ENCODE measurements around the gene SHISA4. TPM values are rescaled to one million over a fixed set of nuclear protein-coding genes. Genes with fewer than 3 reads are reported as not detected.
"Not testable (repeated sequence)": the region's sequence is repeated elsewhere in the genome, so short reads cannot be mapped to it uniquely, and the experiment has no call there.

SHISA4 gene
- total and polyA plus RNA-seq, 4 donors, result 7.2 to 15.9 (median 11.8) TPM

DNA sequence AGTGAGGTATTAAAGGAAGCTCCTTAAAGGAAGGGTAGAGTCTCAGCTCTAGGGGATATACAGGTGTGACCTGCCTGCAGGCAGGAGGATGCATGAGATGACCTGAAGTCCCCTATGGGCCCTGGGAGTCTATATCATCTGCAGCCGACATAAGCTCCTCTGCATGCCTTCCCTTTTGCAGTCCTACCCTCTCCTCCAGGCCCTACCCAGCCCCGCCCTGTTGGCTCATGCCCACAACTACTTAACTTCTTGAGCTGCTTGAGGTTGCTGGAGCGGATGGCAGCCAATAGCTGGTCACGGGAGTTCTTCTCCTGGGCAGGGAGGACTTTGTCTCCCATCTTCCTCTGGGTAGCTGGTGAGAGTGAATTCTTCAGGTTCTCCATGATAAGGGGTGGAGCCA, 10.3 kb downstream of the SHISA4 start:
- H3K9me3 ChIP-seq (ENCODE audit: control insufficient read depth in 4 of 4, insufficient read depth in 3 of 4, low read length in 3 of 4), result no peaks in the 10 kb centered on the region
- no peak for ATAC-seq (ENCODE audit: insufficient read depth, low FRiP score)
- no peak overlapping the region for H3K9ac ChIP-seq (ENCODE audit: insufficient read depth in 1 of 2, low read length in 2 of 2)
- H3K4me3 ChIP-seq, result no peak overlapping the region
- H3K4me1 ChIP-seq (ENCODE audit: control insufficient read depth in 5 of 5, insufficient read depth in 5 of 5, low read length in 5 of 5), result no peaks in the 10 kb centered on the region
- no peak overlapping the region for H3K27ac ChIP-seq (ENCODE audit: low read depth in 1 of 2, low read length in 1 of 2)
- H3K36me3 ChIP-seq (ENCODE audit: control insufficient read depth in 4 of 4, insufficient read depth in 4 of 4, low read length in 4 of 4), result no peaks in the 10 kb centered on the region
- 68 to 71% methylated on average over 4 of the region's 4 CpGs for WGBS, 2 donors
- no peaks in the 10 kb centered on the region for H3K27me3 ChIP-seq (ENCODE audit: control insufficient read depth in 3 of 3, insufficient read depth in 3 of 3, low read length in 2 of 3)
- TF ChIP-seq, protein P1, sequence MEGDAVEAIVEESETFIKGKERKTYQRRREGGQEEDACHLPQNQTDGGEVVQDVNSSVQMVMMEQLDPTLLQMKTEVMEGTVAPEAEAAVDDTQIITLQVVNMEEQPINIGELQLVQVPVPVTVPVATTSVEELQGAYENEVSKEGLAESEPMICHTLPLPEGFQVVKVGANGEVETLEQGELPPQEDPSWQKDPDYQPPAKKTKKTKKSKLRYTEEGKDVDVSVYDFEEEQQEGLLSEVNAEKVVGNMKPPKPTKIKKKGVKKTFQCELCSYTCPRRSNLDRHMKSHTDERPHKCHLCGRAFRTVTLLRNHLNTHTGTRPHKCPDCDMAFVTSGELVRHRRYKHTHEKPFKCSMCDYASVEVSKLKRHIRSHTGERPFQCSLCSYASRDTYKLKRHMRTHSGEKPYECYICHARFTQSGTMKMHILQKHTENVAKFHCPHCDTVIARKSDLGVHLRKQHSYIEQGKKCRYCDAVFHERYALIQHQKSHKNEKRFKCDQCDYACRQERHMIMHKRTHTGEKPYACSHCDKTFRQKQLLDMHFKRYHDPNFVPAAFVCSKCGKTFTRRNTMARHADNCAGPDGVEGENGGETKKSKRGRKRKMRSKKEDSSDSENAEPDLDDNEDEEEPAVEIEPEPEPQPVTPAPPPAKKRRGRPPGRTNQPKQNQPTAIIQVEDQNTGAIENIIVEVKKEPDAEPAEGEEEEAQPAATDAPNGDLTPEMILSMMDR (IDR thresholded peaks at IDR 0.05; ENCODE audit: control extremely low read depth, extremely low read depth), result no peak
- no peak for DNase-seq

- Histone ChIP-seq H3K36me3 (ENCODE audit: control insufficient read depth in 4 of 4, insufficient read depth in 4 of 4, low read length in 4 of 4) (no peaks in the 10 kb centered on the region), H3K27ac (ENCODE audit: low read depth in 1 of 2, low read length in 1 of 2) (no peak overlapping the region), H3K4me1 (ENCODE audit: control insufficient read depth in 5 of 5, insufficient read depth in 5 of 5, low read length in 5 of 5) (peaks cover 0 to under 1% (median 0%) of the 10 kb centered on the region in 5 donors), H3K4me3 (no peak overlapping the region), H3K9me3 (ENCODE audit: control insufficient read depth in 4 of 4, insufficient read depth in 3 of 4, low read length in 3 of 4) (no peaks in the 10 kb centered on the region), H3K9ac (ENCODE audit: insufficient read depth in 1 of 2, low read length in 2 of 2) (no peak overlapping the region), H3K27me3 (ENCODE audit: control insufficient read depth in 3 of 3, insufficient read depth in 3 of 3, low read length in 2 of 3) (no peaks in the 10 kb centered on the region)
- ATAC-seq (ENCODE audit: insufficient read depth, low FRiP score), result no peak
- 91 to 95% methylated on average over 20 of the region's 20 CpGs for WGBS, 2 donors
- no peak for DNase-seq
- TF ChIP-seq, protein P1 (IDR thresholded peaks at IDR 0.05; ENCODE audit: control extremely low read depth, extremely low read depth), result no peak
Measured at GRCh38 chr1:201899683-201900429, 11.2 kb downstream of the SHISA4 start.

DNA sequence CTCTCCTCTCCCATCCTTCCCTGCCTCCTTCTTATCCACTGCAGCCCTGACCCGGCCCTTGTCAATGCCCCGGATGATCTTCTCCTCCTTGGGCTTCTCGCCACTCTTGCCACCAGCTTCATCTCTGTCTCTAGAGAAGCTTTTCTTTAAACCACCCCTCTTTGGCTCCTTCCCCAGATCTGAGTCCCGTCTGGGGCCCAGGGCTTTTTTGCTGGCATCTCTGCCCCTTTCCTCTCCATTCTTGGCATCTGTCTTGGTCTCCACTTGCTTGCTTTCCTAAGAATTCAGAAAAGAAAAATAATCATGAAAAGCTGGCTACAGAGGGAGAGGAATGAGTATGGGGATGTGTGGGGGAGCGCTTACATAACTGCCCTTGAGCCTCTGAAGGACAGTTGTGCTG, 11.8 kb downstream of the SHISA4 start:
- WGBS, 2 donors, result 73 to 85% methylated on average over 5 of the region's 5 CpGs
- Histone ChIP-seq H3K4me1 (ENCODE audit: control insufficient read depth in 5 of 5, insufficient read depth in 5 of 5, low read length in 5 of 5) (peaks cover 0 to 7% (median 0%) of the 10 kb centered on the region in 5 donors), H3K9ac (ENCODE audit: insufficient read depth in 1 of 2, low read length in 2 of 2) (no peak overlapping the region), H3K4me3 (no peak overlapping the region), H3K27me3 (ENCODE audit: control insufficient read depth in 3 of 3, insufficient read depth in 3 of 3, low read length in 2 of 3) (no peaks in the 10 kb centered on the region), H3K27ac (ENCODE audit: low read depth in 1 of 2, low read length in 1 of 2) (no peak overlapping the region), H3K9me3 (ENCODE audit: control insufficient read depth in 4 of 4, insufficient read depth in 3 of 4, low read length in 3 of 4) (no peaks in the 10 kb centered on the region), H3K36me3 (ENCODE audit: control insufficient read depth in 4 of 4, insufficient read depth in 4 of 4, low read length in 4 of 4) (no peaks in the 10 kb centered on the region)
- DNase-seq (no peak), ATAC-seq (ENCODE audit: insufficient read depth, low FRiP score) (no peak)
- TF ChIP-seq, protein P1 (IDR thresholded peaks at IDR 0.05; ENCODE audit: control extremely low read depth, extremely low read depth), result no peak

- H3K36me3 ChIP-seq (ENCODE audit: control insufficient read depth in 4 of 4, insufficient read depth in 4 of 4, low read length in 4 of 4); H3K27me3 ChIP-seq (ENCODE audit: control insufficient read depth in 3 of 3, insufficient read depth in 3 of 3, low read length in 2 of 3); ATAC-seq (ENCODE audit: insufficient read depth, low FRiP score); H3K9ac ChIP-seq (ENCODE audit: insufficient read depth in 1 of 2, low read length in 2 of 2); H3K4me3 ChIP-seq; H3K27ac ChIP-seq (ENCODE audit: low read depth in 1 of 2, low read length in 1 of 2); DNase-seq; H3K4me1 ChIP-seq (ENCODE audit: control insufficient read depth in 5 of 5, insufficient read depth in 5 of 5, low read length in 5 of 5); H3K9me3 ChIP-seq (ENCODE audit: control insufficient read depth in 4 of 4, insufficient read depth in 3 of 4, low read length in 3 of 4): not testable (repeated sequence)
- WGBS, 2 donors, result 89 to 92% methylated on average over 6 of the region's 6 CpGs
Measured at GRCh38 chr1:201901036-201901435, 12.3 kb downstream of the SHISA4 start.

Measured in lung (tissue), 12 donors.